NOMO-1 treated with DMSO at 0.1 percent for 48 hours (cell line): Measurements from ENCODE around the gene KDM5A.
A peak's percentile ranks its signal among the peaks of the same experiment; 100 is the strongest.
"Not testable (repeated sequence)": the region's sequence is repeated elsewhere in the genome, so short reads cannot be mapped to it uniquely, and the experiment has no call there.

Experiments used
- DNase-seq: peaks from one replicate; lab custom pipeline; 2025; ENCODE audit not compliant: unreplicated experiment; lab: John Stamatoyannopoulos, UW

Gene KDM5A

GRCh38 chr12:242496-242895, 146.6 kb downstream of the KDM5A start:
- no peak for DNase-seq

- DNase-seq: no peak
These were observed 147.9 kb downstream of the KDM5A start for GRCh38 chr12:241266-241665.

GRCh38 chr12:240566-240965, 148.6 kb downstream of the KDM5A start:
- no peak for DNase-seq

- no peak for DNase-seq
These were observed 150.3 kb downstream of the KDM5A start for GRCh38 chr12:238736-239398.

- DNase-seq: no peak
These were observed 151.0 kb downstream of the KDM5A start for GRCh38 chr12:238116-238515.

- DNase-seq: peak; percentile 47
These were observed 151.9 kb downstream of the KDM5A start for GRCh38 chr12:237026-237815.

- DNase-seq: no peak
These were observed 152.7 kb downstream of the KDM5A start for GRCh38 chr12:236445-236844.

- DNase-seq: not testable (repeated sequence)
These were observed 153.2 kb downstream of the KDM5A start for GRCh38 chr12:235967-236366.

- no peak for DNase-seq
These were observed 154.2 kb downstream of the KDM5A start for GRCh38 chr12:234891-235415.

GRCh38 chr12:234019-234418, 155.1 kb downstream of the KDM5A start:
- no peak for DNase-seq

GRCh38 chr12:233615-233968, 155.5 kb downstream of the KDM5A start:
- no peak for DNase-seq

- DNase-seq: peak; percentile 14
These were observed 156.1 kb downstream of the KDM5A start for GRCh38 chr12:232731-233614.

- DNase-seq: no peak
These were observed 158.0 kb downstream of the KDM5A start for GRCh38 chr12:230925-231671.
